Measurements from ENCODE around the gene PTPN9.
"Not testable (repeated sequence)": the region's sequence is repeated elsewhere in the genome, so short reads cannot be mapped to it uniquely, and the experiment has no call there.

The PTPN9 gene

GRCh38 chr15:75584121-75584520 lies 5.0 kb upstream of the PTPN9 start:
- DNase-seq: no peak

- no peak for DNase-seq
Observed at GRCh38 chr15:75583701-75584100, 4.6 kb upstream of the PTPN9 start.

GRCh38 chr15:75582943-75583342 lies 3.8 kb upstream of the PTPN9 start:
- DNase-seq: not testable (repeated sequence)

GRCh38 chr15:75578173-75578947 lies 755 bp downstream of the PTPN9 start:
- DNase-seq: peak; percentile 74

- no peak for DNase-seq
Observed at GRCh38 chr15:75577401-75578172, 1.5 kb downstream of the PTPN9 start.

- DNase-seq: no peak
Observed at GRCh38 chr15:75573648-75574384, 5.3 kb downstream of the PTPN9 start.

GRCh38 chr15:75570126-75570845 lies 8.8 kb downstream of the PTPN9 start:
- no peak for DNase-seq

GRCh38 chr15:75565062-75565970 lies 13.8 kb downstream of the PTPN9 start:
- no peak for DNase-seq

- no peak for DNase-seq
Observed at GRCh38 chr15:75561888-75562287, 17.2 kb downstream of the PTPN9 start.

- DNase-seq: not testable (repeated sequence)
Observed at GRCh38 chr15:75559360-75559759, 19.8 kb downstream of the PTPN9 start.

- not testable (repeated sequence) for DNase-seq
Observed at GRCh38 chr15:75558955-75559354, 20.2 kb downstream of the PTPN9 start.

- DNase-seq: no peak
Observed at GRCh38 chr15:75554717-75555116, 24.4 kb downstream of the PTPN9 start.

- DNase-seq: no peak
Observed at GRCh38 chr15:75553659-75554058, 25.5 kb downstream of the PTPN9 start.

- no peak for DNase-seq
Observed at GRCh38 chr15:75551091-75551490, 28.0 kb downstream of the PTPN9 start.

- DNase-seq: no peak
Observed at GRCh38 chr15:75545064-75545463, 34.1 kb downstream of the PTPN9 start.

GRCh38 chr15:75544359-75544758 lies 34.8 kb downstream of the PTPN9 start:
- no peak for DNase-seq

- not testable (repeated sequence) for DNase-seq
Observed at GRCh38 chr15:75542949-75543545, 36.1 kb downstream of the PTPN9 start.

- no peak for DNase-seq
Observed at GRCh38 chr15:75542386-75542797, 36.7 kb downstream of the PTPN9 start.

GRCh38 chr15:75538376-75538775 lies 40.7 kb downstream of the PTPN9 start:
- DNase-seq: no peak

GRCh38 chr15:75533945-75534344 lies 45.2 kb downstream of the PTPN9 start:
- no peak for DNase-seq

Measured in right kidney (tissue), 1 donor.